HCT116 (cell line): ENCODE measurements around the gene MUC21.

Experiments used
- CTCF ChIP-seq, 3 experiments: fragments of 200-600 bp in 1 of 3; sonication (generic) in 1 of 3; IDR thresholded peaks in 2 of 3; conservative IDR thresholded peaks in 1 of 3; 2 replicates each; pipeline ENCODE4 v1.5.1; 2012 to 2017; ENCODE audit warnings: low read depth in 2 of 3, low read length in 2 of 3, antibody characterized with exemption in 1 of 3, borderline replicate concordance in 1 of 3, control low read depth in 1 of 3, mild to moderate bottlenecking in 1 of 3, mixed read lengths in 1 of 3, mixed run types in 1 of 3, moderate library complexity in 1 of 3; ENCODE audit not compliant: insufficient read depth in 1 of 3
- EZH2 ChIP-seq: fragments of 200-600 bp; sonication (generic); IDR thresholded peaks from 2 replicates; pipeline ENCODE4 v1.6.1; 2017; ENCODE audit warnings: antibody characterized with exemption, mixed run types
- EZH2phosphoT487 ChIP-seq: fragments of 200-600 bp; IDR thresholded peaks from 2 replicates; pipeline ENCODE4 v1.6.1; 2018; ENCODE audit warnings: antibody characterized with exemption, borderline replicate concordance
- POLR2A ChIP-seq: IDR thresholded peaks from 2 replicates; pipeline ENCODE4 v1.7.0; 2011; ENCODE audit warnings: borderline replicate concordance; ENCODE audit not compliant: insufficient read depth, insufficient read length; ENCODE audit errors: extremely low read depth
- POLR2AphosphoS5 ChIP-seq: IDR thresholded peaks from 2 replicates; pipeline ENCODE4 v1.6.1; 2011; ENCODE audit warnings: mild to moderate bottlenecking, low read depth, low read length, moderate library complexity
- RAD21 ChIP-seq: IDR thresholded peaks from 2 replicates; pipeline ENCODE4 v1.6.1; 2012; ENCODE audit warnings: low read depth, mild to moderate bottlenecking
- SIN3A ChIP-seq: IDR thresholded peaks from 2 replicates; pipeline ENCODE4 v1.6.1; 2012; ENCODE audit warnings: low read depth
- SP1 ChIP-seq: IDR thresholded peaks from 2 replicates; pipeline ENCODE4 v1.6.1; 2012; ENCODE audit warnings: low read depth
- SRF ChIP-seq: IDR thresholded peaks from 2 replicates; pipeline ENCODE4 v1.6.1; 2012; ENCODE audit warnings: low read depth

GRCh38 chr6:30960907-30961673 lies 22.4 kb upstream of the MUC21 start:
- TF ChIP-seq CTCF (IDR thresholded peaks at IDR 0.05 in 2 of 3, conservative IDR thresholded peaks at IDR 0.05 in 1 of 3; ENCODE audit: borderline replicate concordance in 1 of 3, insufficient read depth in 1 of 3, low read depth in 2 of 3, low read length in 2 of 3) (no peak), SIN3A (no peak), EZH2phosphoT487 (no peak), RAD21 (no peak), SRF (no peak), POLR2A (no peak), EZH2 (no peak), SP1 (no peak), POLR2AphosphoS5 (no peak)
